Ammon's horn (tissue), 1 donor: Measurements from ENCODE around the gene CHST11.

Source experiments
- DNase-seq: peaks from one replicate; pipeline ENCODE4 v3.0.0-alpha.2; 2016; ENCODE audit warnings: low spot score

Gene CHST11

GRCh38 chr12:104630230-104630670 lies 173.5 kb downstream of the CHST11 start:
- DNase-seq: no peak

GRCh38 chr12:104631867-104632266 lies 175.1 kb downstream of the CHST11 start:
- DNase-seq: no peak

- no peak for DNase-seq
Observed at GRCh38 chr12:104632724-104633201, 176.0 kb downstream of the CHST11 start.

- no peak for DNase-seq
Observed at GRCh38 chr12:104634044-104634443, 177.3 kb downstream of the CHST11 start.

GRCh38 chr12:104634852-104635251 lies 178.1 kb downstream of the CHST11 start:
- DNase-seq: no peak

GRCh38 chr12:104635607-104636343 lies 179.0 kb downstream of the CHST11 start:
- no peak for DNase-seq

- DNase-seq: no peak
Observed at GRCh38 chr12:104636496-104636895, 179.7 kb downstream of the CHST11 start.

- DNase-seq: no peak
Observed at GRCh38 chr12:104637604-104638003, 180.9 kb downstream of the CHST11 start.

- no peak for DNase-seq
Observed at GRCh38 chr12:104638218-104638850, 181.6 kb downstream of the CHST11 start.

- no peak for DNase-seq
Observed at GRCh38 chr12:104638851-104639240, 182.1 kb downstream of the CHST11 start.

GRCh38 chr12:104640956-104641355 lies 184.2 kb downstream of the CHST11 start:
- DNase-seq: no peak

GRCh38 chr12:104641862-104642261 lies 185.1 kb downstream of the CHST11 start:
- no peak for DNase-seq

GRCh38 chr12:104643093-104643818 lies 186.5 kb downstream of the CHST11 start:
- no peak for DNase-seq

GRCh38 chr12:104643819-104644669 lies 187.3 kb downstream of the CHST11 start:
- DNase-seq: peak; percentile 63

GRCh38 chr12:104648756-104649155 lies 192.0 kb downstream of the CHST11 start:
- no peak for DNase-seq

- no peak for DNase-seq
Observed at GRCh38 chr12:104649217-104649824, 192.6 kb downstream of the CHST11 start.

GRCh38 chr12:104649921-104650320 lies 193.2 kb downstream of the CHST11 start:
- DNase-seq: no peak

GRCh38 chr12:104650541-104650940 lies 193.8 kb downstream of the CHST11 start:
- DNase-seq: no peak

GRCh38 chr12:104651811-104652210 lies 195.1 kb downstream of the CHST11 start:
- no peak for DNase-seq

GRCh38 chr12:104652358-104652757 lies 195.6 kb downstream of the CHST11 start:
- DNase-seq: no peak

- no peak for DNase-seq
Observed at GRCh38 chr12:104652910-104653309, 196.2 kb downstream of the CHST11 start.
